UCSD-AML1 (cell line): ENCODE results near the gene GPR50.

Experiments
- DNase-seq: peaks from one replicate; lab custom pipeline; 2025; ENCODE audit not compliant: unreplicated experiment; lab: John Stamatoyannopoulos, UW

Gene GPR50

DNA sequence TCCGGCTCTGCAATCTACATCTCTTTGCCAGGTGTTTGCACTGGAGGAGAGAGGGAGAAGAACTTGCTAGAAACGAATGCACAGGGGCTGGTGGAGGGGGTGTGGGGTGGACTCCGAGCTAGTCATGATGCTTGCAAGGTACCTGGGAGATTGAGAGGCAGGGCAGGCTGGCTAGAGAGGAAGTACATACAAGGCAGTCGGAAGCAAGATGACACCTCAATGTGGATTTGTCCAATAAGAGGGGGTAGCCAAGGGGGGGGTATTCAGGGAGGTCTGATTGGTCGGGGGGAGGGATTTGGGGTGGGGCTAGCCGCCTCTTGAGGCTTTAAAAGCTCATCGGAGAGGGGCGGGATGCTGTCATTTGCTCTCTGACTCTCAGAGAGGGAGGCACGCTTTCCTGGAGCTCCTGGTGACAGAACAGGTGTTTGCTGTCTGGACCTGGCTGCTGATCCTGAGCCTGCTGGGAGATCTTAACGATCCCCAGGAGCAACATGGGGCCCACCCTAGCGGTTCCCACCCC lies at the start of gene GPR50:
Gene GPR50 (plus strand): TSS at position 354 of the 520 bp plus-strand sequence. CDS start 138 bp downstream, at position 492.
- no peak for DNase-seq

DNA sequence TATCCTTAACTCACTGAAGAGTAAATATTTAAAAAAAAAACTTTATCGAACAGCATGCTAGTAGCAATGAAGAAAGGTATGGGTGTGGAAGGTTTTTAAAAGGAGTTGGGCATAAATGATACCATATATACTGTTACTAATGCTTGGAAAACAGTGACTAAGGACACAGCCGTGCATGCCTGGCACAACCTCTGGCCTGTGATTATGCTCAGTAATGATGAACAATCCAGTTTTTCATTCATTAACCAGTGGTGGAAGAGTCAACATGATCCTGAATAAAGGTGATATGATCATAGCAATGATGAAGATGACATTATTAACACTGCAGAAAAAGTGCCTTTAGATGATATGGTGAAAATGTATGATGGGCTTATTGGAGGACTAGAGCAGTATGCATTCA lies 43.9 kb upstream of the GPR50 start:
- DNase-seq, result no peak

DNA sequence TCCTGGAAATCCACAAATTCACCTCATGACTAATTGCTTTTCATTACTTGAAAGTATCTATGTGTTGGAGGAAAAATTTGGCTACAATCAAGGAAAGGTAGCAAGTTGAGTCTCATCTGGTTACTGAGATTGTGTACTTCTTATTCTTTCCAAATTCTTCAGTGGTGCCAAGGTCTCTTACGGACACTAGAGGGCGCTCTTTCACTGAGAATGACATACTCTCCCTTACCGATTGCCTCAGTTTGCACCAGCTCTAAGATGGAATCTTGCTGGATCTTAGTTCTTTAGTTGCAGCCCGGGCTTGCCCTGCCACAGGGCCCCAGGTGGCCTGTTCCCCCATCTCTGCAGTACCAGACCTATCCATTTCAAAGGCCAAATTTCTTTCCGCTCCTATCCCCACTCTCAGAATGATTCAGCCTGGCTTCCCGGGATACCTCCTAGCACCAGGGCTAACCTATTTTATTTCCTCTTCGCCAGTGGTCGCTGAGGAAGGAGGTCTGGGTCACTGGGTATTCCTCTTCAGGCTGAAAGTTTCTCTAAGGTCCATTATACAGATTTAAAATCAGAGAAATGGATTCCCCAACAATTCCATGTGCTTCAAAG lies 24.6 kb upstream of the GPR50 start:
- peak; percentile 22 for DNase-seq

DNA sequence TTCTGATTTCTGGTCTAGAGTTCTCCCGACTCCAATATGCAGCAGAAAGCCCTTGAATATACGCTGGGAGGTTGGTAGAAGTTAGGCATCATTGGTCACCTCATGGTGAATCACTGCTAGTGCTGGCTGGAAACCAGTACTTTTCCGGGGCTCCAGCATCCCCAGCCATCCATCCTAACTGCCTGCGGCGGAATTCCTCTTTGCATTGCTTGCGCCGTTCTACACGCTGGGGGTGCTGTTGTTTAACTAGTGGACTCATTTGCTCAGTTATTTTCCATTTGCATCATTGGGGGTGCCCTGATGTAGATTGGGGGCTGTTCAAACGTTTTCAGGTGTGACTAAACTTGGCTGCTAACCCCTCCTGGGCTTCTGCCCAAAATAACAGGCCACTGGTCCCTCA lies 23.3 kb upstream of the GPR50 start:
- no peak for DNase-seq

DNA sequence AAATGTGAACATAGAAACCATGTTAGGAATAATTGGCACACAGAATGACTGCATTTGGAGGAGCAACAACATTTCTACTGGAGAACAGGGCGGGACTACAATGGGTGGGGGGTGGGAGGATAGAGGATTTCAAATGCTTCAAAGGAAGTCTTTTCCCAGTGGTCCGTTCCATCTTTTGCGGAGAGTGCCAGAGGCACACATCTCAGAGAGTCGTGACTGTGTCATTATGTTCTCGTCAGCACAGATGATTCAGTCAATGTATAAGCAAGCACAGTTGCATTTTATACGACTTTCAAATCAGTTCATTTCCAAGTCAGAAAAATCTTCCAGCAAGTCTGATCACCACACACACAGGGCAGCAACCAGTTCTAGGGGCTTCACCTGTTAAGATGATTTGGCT lies 22.7 kb upstream of the GPR50 start:
- no peak for DNase-seq

- DNase-seq, result no peak
These were observed 21.1 kb upstream of the GPR50 start for GRCh38 chrX:151155234-151155633.

DNA sequence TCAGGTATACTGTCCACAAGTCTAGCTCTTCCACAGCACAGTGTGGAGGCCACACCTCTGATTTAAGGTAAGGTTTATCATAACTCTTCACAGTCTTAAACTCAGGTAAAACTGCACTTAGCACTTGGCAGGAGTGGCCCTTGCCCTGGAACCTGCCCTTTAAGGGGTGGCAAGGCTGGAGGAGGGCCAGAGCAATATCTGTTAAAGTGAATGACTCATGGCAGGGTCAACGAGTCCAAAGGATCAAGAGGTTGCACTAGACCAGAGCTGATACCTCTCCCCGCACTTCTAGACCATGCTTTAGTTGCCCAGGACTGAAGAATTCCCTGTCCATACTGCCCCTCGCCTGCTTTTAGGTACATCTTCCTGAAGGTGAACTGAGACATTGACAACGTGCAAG lies 14.7 kb upstream of the GPR50 start:
- DNase-seq, result no peak

DNA sequence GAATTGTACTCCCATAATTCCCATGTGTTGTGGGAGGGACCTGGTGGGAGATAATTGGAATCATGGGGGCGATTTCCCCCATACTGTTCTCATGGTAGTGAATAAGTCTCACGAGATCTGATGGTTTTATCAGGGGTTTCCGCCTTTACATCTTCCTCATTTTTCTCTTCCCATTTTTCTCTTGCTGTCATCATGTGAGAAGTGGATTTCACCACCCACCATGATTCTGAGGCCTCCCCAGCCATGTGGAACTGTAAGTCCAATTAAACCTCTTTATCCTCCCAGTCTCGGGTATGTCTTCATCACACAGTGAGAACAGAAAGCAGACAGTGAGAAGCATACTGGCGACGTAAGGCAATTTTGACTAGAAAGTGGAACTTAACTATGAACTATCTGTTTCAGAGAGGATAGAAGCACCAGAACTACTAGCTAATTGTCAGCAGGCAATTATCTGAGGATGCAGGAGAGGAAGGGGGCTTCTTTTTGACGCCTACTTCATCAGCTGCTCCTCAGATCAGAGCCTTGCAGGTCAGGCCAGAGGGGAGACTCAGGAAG lies 8.5 kb upstream of the GPR50 start:
- DNase-seq, result no peak

DNA sequence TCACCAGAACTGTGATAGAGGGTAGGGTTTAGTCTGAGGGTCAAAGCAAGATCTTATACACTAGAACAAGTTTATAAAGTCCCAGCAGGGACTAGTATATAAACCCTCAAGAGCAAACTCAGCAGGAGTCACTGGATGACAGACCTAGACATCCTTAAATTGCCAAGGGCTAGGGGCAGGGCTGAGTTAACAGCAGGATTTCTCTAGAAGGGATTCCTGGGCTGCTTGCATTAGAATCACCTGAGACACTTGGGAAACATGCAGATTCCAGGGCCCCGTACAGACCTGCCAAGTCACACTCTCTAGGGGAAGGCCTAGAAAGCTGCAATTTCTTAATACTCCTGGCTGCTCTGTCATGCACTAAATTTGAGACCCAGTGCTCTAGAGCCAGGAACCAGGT lies 6.6 kb upstream of the GPR50 start:
- DNase-seq, result no peak

- DNase-seq, result no peak
These were observed 1.7 kb upstream of the GPR50 start for GRCh38 chrX:151174581-151175282.

DNA sequence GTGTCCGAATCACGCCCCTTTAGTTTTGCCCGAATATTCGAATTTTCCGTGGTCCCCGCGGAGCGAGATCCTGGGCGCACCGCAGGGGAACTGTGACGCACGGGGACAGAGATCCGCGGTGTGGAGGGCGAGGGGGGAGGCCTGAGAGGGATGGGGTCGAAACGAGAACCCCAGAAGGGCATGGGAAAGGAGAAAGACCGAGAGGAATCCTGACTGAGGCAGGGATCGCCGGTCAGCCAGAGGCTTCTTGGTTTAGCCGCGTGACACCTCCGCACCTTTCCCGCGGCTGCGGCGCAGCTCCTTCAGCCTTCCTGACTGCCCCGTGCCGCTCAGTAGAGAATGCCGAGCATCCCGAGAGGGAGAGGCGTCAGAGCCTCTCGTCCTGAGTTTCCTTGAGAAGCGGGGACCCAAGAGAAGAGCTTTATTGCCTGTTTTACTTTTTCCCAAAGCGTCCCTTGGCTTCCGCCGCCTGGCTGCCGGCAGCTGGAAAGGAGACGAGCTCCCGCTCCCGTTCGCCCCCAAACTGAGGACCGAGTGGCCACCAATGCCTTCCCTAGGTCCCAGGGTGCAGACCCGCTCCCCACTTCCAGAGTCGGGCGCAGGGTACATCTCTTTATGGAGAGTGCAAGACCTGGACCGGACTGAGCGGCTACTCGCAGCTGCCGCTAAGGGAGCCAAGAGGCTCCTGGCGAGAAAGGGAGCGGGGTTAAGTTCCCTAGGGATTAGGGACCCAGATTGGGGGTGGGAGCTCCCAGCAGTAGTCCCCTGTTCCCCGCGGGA lies 911 bp upstream of the GPR50 start:
- DNase-seq, result no peak

- DNase-seq, result no peak
These were observed 1.0 kb downstream of the GPR50 start for GRCh38 chrX:151177141-151178027.

GRCh38 chrX:151178746-151179145 lies 2.4 kb downstream of the GPR50 start:
- DNase-seq, result no peak

DNA sequence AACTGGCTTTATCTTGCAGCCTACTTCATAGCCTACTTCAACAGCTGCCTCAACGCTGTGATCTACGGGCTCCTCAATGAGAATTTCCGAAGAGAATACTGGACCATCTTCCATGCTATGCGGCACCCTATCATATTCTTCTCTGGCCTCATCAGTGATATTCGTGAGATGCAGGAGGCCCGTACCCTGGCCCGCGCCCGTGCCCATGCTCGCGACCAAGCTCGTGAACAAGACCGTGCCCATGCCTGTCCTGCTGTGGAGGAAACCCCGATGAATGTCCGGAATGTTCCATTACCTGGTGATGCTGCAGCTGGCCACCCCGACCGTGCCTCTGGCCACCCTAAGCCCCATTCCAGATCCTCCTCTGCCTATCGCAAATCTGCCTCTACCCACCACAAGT lies 4.0 kb downstream of the GPR50 start:
- no peak for DNase-seq

DNA sequence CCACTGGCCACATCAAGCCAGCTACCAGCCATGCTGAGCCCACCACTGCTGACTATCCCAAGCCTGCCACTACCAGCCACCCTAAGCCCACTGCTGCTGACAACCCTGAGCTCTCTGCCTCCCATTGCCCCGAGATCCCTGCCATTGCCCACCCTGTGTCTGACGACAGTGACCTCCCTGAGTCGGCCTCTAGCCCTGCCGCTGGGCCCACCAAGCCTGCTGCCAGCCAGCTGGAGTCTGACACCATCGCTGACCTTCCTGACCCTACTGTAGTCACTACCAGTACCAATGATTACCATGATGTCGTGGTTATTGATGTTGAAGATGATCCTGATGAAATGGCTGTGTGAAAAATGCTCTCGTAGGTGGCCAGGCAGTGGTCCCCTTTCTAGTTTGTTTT lies 4.7 kb downstream of the GPR50 start:
- no peak for DNase-seq

GRCh38 chrX:151183233-151183753 lies 6.9 kb downstream of the GPR50 start:
- DNase-seq, result no peak

- no peak for DNase-seq
These were observed 7.7 kb downstream of the GPR50 start for GRCh38 chrX:151183912-151184565.

- no peak for DNase-seq
These were observed 8.3 kb downstream of the GPR50 start for GRCh38 chrX:151184705-151185104.

DNA sequence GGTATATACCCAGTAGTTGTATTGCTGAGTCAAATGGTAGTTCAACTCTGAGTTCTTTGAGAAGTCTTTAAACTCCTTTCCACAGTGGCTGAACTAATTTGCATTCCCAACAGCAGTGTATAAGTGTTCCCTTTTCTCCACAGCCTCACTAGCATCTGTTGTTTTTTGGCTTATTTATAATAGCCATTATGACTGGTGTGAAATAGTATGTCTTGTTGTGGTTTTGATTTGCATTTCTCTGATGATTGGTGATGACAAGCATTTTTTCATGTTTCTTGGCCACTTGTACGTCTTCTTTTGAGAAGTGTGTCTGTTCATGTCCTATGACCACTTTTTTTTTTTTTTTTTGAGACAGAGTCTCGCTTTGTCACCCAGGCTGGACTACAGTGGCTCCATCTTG lies 30.5 kb downstream of the GPR50 start:
- DNase-seq, result no peak

DNA sequence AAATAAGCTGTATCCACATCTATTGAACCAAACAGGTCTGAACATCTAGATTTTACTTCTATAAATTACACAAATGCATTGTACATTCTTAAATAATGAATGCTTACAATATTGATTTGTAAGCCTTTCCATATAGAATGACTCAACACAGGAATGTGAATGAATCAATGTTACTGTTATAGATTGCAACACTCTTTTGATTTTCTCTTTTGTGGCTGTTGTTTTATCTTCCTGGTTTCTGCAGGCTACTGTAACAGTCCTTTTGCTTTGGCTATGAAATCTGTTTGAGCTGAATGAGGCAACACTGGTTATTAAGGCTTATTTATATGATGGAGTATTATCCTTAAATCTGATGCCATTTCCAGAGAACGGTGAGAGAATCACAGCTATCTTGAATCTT lies 49.5 kb downstream of the GPR50 start:
- DNase-seq, result no peak
